HepG2 (cell line): ENCODE measurements around the gene ORC4. TPM values are rescaled to one million over a fixed set of nuclear protein-coding genes. Genes with fewer than 3 reads are reported as not detected.

Experiments
- ATF2 ChIP-seq: sonication (generic); formaldehyde crosslinking; IDR thresholded peaks from 2 replicates; pipeline ENCODE4 v1.4.0; 2020; ENCODE audit warnings: missing genetic modification reagents
- CEBPG ChIP-seq: IDR thresholded peaks from 2 replicates; pipeline ENCODE4 v1.6.1; 2016
- CERS6 ChIP-seq: sonication (generic); formaldehyde crosslinking; IDR thresholded peaks from 2 replicates; pipeline ENCODE4 v1.5.0; 2020; ENCODE audit warnings: missing genetic modification reagents
- HOXA3 ChIP-seq: sonication (generic); formaldehyde crosslinking; IDR thresholded peaks from 2 replicates; pipeline ENCODE4 v1.5.0; 2020; ENCODE audit warnings: missing genetic modification reagents
- KLF11 ChIP-seq: IDR thresholded peaks from 2 replicates; pipeline ENCODE4 v1.6.1; 2016; ENCODE audit warnings: missing compliant biosample characterization
- KLF12 ChIP-seq: sonication (generic); formaldehyde crosslinking; IDR thresholded peaks from 2 replicates; pipeline ENCODE4 v1.4.0; 2020; ENCODE audit warnings: missing genetic modification reagents, borderline replicate concordance
- NFIC ChIP-seq: IDR thresholded peaks from 2 replicates; pipeline ENCODE4 v1.6.1; 2012; ENCODE audit warnings: mild to moderate bottlenecking, low read length, inconsistent platforms
- NKX3-1 ChIP-seq: sonication (generic); formaldehyde crosslinking; IDR thresholded peaks from 2 replicates; pipeline ENCODE4 v1.5.0; 2020; ENCODE audit warnings: missing genetic modification reagents
- RBM22 ChIP-seq: fragments of 200-400 bp; formaldehyde crosslinking; optimal IDR thresholded peaks from 2 replicates; pipeline ENCODE3; 2017; ENCODE audit warnings: mild to moderate bottlenecking, low read length, moderate library complexity
- USF2 ChIP-seq, 2 experiments: sonication (generic) in 1 of 2; formaldehyde crosslinking in 1 of 2; IDR thresholded peaks; 2 replicates each; pipeline versions ENCODE4 v1.5.1 to v1.6.1; 2011 to 2020; ENCODE audit warnings: borderline replicate concordance in 1 of 2, low read depth in 1 of 2, low read length in 1 of 2, mild to moderate bottlenecking in 1 of 2, missing genetic modification reagents in 1 of 2, moderate library complexity in 1 of 2
- ZBTB26 ChIP-seq: IDR thresholded peaks from 2 replicates; pipeline ENCODE4 v1.6.1; 2016; ENCODE audit warnings: missing compliant biosample characterization, missing genetic modification reagents, borderline replicate concordance
- ZBTB46 ChIP-seq: sonication (generic); formaldehyde crosslinking; IDR thresholded peaks from 2 replicates; pipeline ENCODE4 v1.4.0; 2020; ENCODE audit warnings: mild to moderate bottlenecking, missing genetic modification reagents, borderline replicate concordance
- ZFP36 ChIP-seq: fragments of 150-350 bp; IDR thresholded peaks from 2 replicates; pipeline ENCODE4 v1.6.1; 2018; ENCODE audit warnings: borderline replicate concordance, low read length, low read depth; ENCODE audit not compliant: partially characterized antibody
- ZFP91 ChIP-seq: sonication (generic); formaldehyde crosslinking; IDR thresholded peaks from 2 replicates; pipeline ENCODE4 v1.9.0; 2022; ENCODE audit warnings: missing genetic modification reagents, mild to moderate bottlenecking, borderline replicate concordance
- ZNF343 ChIP-seq: sonication (generic); formaldehyde crosslinking; IDR thresholded peaks from 2 replicates; pipeline ENCODE4 v1.4.0; 2020; ENCODE audit warnings: mild to moderate bottlenecking, missing genetic modification reagents
- ZNF383 ChIP-seq: sonication (generic); formaldehyde crosslinking; IDR thresholded peaks from 2 replicates; pipeline ENCODE4 v1.4.0; 2020; ENCODE audit warnings: missing genetic modification reagents, mild to moderate bottlenecking, borderline replicate concordance
- ZNF674 ChIP-seq: sonication (generic); formaldehyde crosslinking; IDR thresholded peaks from 2 replicates; pipeline ENCODE4 v1.5.0; 2020; ENCODE audit warnings: low read depth, mild to moderate bottlenecking, missing genetic modification reagents
- ZNF7 ChIP-seq: IDR thresholded peaks from 2 replicates; pipeline ENCODE4 v1.6.1; 2016; ENCODE audit warnings: missing biosample characterization, missing genetic modification reagents
- ZNF747 ChIP-seq: sonication (generic); formaldehyde crosslinking; IDR thresholded peaks from 2 replicates; pipeline ENCODE4 v1.8.1; 2023; ENCODE audit warnings: missing genetic modification reagents, mild to moderate bottlenecking, borderline replicate concordance
- ZNF75D ChIP-seq: sonication (generic); formaldehyde crosslinking; IDR thresholded peaks from 2 replicates; pipeline ENCODE4 v1.8.1; 2023; ENCODE audit warnings: missing genetic modification reagents, mild to moderate bottlenecking, borderline replicate concordance
- polyA plus RNA-seq, 8 experiments: library from polyadenylated mRNA; depleted of rRNA in 3 of 8; stranded (reverse) in 7 of 8; unstranded in 1 of 8; fragments of >200 nt; fragmentation: Illumina TruSeq in 4 of 8; extraction: Trizol in 4 of 8; gene quantifications; 2 replicates each; pipeline versions ENCODE4 v1.2.1 to v1.2.3, GENCODE V29; 2011 to 2016; ENCODE audit warnings: low read depth in 4 of 8, missing spikeins in 1 of 8, mixed read lengths in 1 of 8; ENCODE audit not compliant: insufficient read depth in 1 of 8
- total RNA-seq, 5 experiments: library from RNA; depleted of rRNA; stranded (reverse); fragments of >200 nt; fragmentation: Illumina TruSeq; extraction: Trizol; gene quantifications; 2 replicates each; pipeline ENCODE4 v1.2.3, GENCODE V29; 2016; ENCODE audit warnings: low read depth in 1 of 5

ORC4 gene
- total and polyA plus RNA-seq, 2 of the 13 experiments (the other 11 are each of a cell fraction or from before 2014, with no cell fraction given) = 28.6 to 84.8 TPM

- TF ChIP-seq ZBTB26 (CRISPR knock-in tag) (no peak), KLF12 (CRISPR knock-in tag) (no peak), ZBTB46 (CRISPR knock-in tag) (no peak), HOXA3 (peak; percentile 82), ZNF75D (CRISPR knock-in tag) (no peak), ZFP91 (CRISPR knock-in tag) (no peak), ZNF674 (CRISPR knock-in tag) (no peak), ZNF383 (no peak), KLF11 (0 out of 2 replicates have a peak, but pooled peaks have one; percentile 12), CERS6 (CRISPR knock-in tag) (no peak), NKX3-1 (CRISPR knock-in tag) (0 out of 2 replicates have a peak, but pooled peaks have one; percentile 58), ZNF343 (CRISPR knock-in tag) (no peak), ZNF747 (0 out of 2 replicates have a peak, but pooled peaks have one; percentile 74), USF2 (IDR thresholded peaks at IDR 0.05; ENCODE audit: low read depth, low read length) (no peak), USF2 (CRISPR knock-in tag; IDR thresholded peaks at IDR 0.05; ENCODE audit: borderline replicate concordance) (no peak), CEBPG (CRISPR knock-in tag) (peak; percentile 99), NFIC (peak; percentile 95), RBM22 (peak; percentile 89), ZFP36 (no peak), ZNF7 (CRISPR knock-in tag) (no peak), ATF2 (CRISPR knock-in tag) (peak; percentile 95)
Observed at GRCh38 chr2:147927053-147927588, 93.4 kb downstream of the ORC4 start (continued).
